Measurements from ENCODE around the gene SLC24A5.

The SLC24A5 gene

DNA sequence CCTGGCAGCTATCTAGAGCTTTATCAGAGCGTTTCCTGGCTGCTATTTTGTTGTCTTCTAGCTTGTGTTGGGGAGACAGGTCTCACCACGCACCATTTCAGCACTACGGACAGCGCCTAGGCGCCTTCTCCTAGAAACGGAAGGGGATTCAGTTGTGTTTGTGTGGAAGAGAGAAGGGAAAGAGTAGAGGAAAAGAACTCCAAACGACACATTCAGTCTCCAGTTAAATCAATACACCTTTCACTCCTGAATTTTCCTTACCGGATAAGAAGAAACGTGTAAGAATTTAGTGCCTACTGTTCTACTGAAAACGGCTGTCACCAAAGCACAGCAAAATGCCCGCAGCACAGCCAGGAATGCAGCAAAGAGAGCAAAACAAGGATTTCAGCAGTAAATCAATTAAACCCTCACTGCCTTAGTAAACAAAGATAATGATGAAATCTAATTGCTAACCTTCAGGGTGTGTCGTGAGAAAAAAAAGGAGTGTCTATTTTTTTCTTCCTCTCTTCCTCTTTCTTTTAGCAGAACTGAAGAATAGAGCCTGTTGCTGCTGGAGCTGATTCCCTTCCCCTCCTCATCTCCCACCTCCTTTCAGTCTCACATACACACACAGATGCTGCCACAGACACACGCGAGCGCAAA lies 70.3 kb downstream of the SLC24A5 start:
- DNase-seq (ENCODE audit: low read depth in 2 of 2), result peak; percentile 54 to 56

GRCh38 chr15:48191574-48192225 lies 70.9 kb downstream of the SLC24A5 start, which contains the start of gene CTXN2:
TSS of gene CTXN2 (plus strand) at chr15:48191665. CDS start at chr15:48201301, 9,636 bp downstream.
- DNase-seq (ENCODE audit: low read depth in 2 of 2), result no peak

Measured in fibroblast of skin of left quadriceps (primary cell).